IPS-20b (cell line): ENCODE data around the gene ANKS3.
"Not testable (repeated sequence)": the region's sequence is repeated elsewhere in the genome, so short reads cannot be mapped to it uniquely, and the experiment has no call there.

Source experiments
- H3K27ac ChIP-seq: one replicate; pipeline ENCODE4 v1.5.1; 2013; ENCODE audit warnings: low read length
- H3K27me3 ChIP-seq: 2 replicates; pipeline ENCODE4 v1.6.1; 2013; ENCODE audit warnings: mild to moderate bottlenecking, low read length, inconsistent platforms; ENCODE audit not compliant: insufficient read depth
- H3K36me3 ChIP-seq: 2 replicates; pipeline ENCODE4 v1.6.1; 2013; ENCODE audit warnings: low read depth, mild to moderate bottlenecking, inconsistent platforms, low read length, moderate library complexity; ENCODE audit not compliant: insufficient read depth
- H3K4me1 ChIP-seq: 2 replicates; pipeline ENCODE4 v1.6.1; 2013; ENCODE audit warnings: mild to moderate bottlenecking, control low read depth, inconsistent platforms, low read length, moderate library complexity; ENCODE audit not compliant: insufficient read depth
- H3K4me3 ChIP-seq: 2 replicates; pipeline ENCODE4 v1.5.1; 2013; ENCODE audit warnings: mild to moderate bottlenecking, low read length, inconsistent platforms
- H3K9ac ChIP-seq: 2 replicates; pipeline ENCODE4 v1.6.1; 2013; ENCODE audit warnings: low read depth, mild to moderate bottlenecking, inconsistent platforms, low read length, moderate library complexity
- H3K9me3 ChIP-seq: 2 replicates; pipeline ENCODE4 v1.6.1; 2013; ENCODE audit warnings: mild to moderate bottlenecking, low read depth, low read length, inconsistent platforms; ENCODE audit not compliant: insufficient read depth

ANKS3 gene

DNA sequence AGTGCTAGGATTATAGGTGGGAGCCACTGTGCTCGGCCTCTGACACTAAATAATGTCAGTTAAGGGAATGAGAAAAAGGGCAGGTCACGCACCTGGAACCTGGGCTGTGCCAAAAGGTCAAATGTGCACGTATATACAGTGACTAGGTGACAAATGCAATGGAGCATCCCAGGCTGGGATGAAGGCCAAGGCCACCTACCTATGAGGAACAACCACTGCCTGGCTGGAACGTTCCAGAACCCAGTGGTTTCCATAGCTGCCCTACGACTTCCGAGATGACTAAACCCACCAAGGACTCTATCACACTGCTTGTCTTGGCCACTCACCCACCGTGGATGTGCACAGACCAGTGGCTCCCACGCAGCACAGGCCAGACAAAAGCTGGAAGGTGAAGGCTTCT lies 16.8 kb upstream of the ANKS3 start:
- Histone ChIP-seq H3K4me1 (no peaks in the 10 kb centered on the region), H3K36me3 (peaks cover 46% of the 10 kb centered on the region), H3K4me3 (no peak overlapping the region), H3K9ac (no peak overlapping the region), H3K27ac (no peak overlapping the region), H3K27me3 (no peaks in the 10 kb centered on the region), H3K9me3 (0 out of 2 replicates have a peak, but pooled peaks cover 5% of the 10 kb centered on the region)

DNA sequence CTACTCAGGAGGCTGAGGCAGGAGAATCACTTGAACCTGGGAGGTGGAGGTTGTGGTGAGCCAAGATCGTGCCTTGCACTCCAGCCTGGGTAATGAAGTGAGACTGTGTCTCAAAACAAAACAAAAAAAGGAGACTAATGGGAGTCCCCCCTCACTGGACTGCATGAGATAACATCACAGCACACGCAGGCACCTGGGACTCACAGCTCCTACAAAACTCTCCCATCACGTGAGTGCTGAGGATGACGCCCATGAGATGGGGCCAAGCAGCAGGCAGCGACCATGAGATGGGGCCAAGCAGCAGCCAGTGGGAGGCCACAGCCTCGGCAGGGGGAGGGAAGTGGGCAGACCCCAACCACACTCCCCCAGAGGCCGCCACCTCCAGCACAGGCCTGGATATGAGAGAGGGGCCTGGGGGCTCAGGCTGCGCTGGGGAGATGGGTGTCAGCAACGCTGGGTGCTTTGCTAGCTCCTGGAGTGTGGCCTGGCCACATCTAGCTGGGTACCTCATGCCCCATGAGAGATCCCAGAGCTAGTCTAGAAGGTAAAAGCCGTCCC lies 15.7 kb upstream of the ANKS3 start:
- Histone ChIP-seq H3K36me3 (peaks cover 36% of the 10 kb centered on the region), H3K4me1 (no peaks in the 10 kb centered on the region), H3K27ac (no peak overlapping the region), H3K4me3 (no peak overlapping the region), H3K9me3 (no peaks in the 10 kb centered on the region), H3K9ac (no peak overlapping the region), H3K27me3 (no peaks in the 10 kb centered on the region)

DNA sequence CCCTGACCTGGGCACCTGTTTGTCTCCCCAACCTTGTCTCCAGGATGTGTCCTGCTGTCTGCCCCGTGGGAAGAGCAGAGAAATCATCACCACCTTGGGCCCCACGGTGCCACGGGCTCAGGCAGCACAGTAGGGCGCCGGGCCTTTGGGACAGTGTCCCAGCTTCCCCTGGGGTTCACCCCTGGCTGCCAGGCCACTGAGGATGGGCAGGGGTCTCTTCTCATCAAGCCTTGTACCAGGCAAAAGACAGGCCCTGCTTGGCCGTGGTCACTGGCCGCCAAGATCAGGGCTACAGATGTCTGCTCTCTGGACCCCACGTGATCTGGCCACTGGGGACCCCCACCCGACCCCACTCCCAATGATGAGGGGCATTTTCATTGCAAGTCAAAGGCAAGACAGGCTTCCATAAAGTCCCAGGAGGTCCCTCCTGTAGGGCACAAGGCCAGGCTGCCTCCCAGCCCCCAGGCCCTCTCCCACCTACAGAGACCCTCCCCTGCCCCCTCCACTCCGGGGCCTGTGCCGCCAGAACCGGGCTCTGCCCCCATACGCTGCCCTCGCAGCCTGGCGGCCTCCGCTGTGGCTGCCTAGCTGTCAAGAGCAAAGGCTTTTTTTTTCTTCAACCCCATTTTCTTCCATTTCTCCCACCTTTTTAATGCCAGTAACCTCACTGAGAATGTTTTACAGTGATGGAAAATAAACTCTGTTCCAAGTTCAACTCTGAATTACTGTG lies 14.8 kb upstream of the ANKS3 start:
- no peak overlapping the region for H3K9ac ChIP-seq

DNA sequence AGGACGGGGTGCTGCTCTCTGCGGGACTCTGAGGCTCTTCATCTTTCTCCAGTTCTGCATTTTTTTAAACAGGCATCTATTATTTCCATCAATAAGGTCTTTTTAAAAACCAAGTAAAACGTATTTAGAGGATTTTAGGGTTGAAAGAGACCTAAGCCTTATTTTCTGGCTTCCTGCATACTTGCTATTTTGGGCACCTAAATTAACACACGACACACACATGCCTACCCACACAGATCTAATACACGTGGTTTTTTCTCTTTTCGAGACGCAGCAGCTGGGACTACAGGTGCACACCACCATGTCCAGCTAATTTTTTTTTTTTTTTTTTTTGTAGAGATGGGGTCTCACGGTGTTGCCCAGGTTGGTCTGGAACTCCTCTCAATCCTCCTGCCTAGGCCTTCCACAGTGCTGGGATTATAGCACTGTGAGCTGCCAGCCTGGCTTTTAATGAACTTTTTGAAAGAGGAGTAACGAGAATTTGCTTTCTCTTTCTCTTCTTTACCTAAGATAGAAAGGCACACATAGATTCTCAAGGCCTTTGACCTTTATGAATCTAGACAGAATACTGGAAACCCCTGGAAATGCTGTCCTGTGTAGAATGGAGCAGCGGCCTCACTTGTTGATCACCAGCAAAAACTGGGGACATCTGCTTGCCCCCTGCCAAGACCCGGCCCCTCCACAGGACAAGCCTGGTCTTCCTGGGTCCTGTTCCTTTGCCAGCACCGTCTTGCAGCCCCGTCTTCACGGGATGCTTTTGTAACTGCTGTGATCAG lies 14.0 kb upstream of the ANKS3 start:
- H3K27ac ChIP-seq: no peak overlapping the region
- H3K9me3 ChIP-seq: no peaks in the 10 kb centered on the region
- no peaks in the 10 kb centered on the region for H3K27me3 ChIP-seq
- H3K36me3 ChIP-seq: peaks cover 24% of the 10 kb centered on the region
- H3K4me1 ChIP-seq: no peaks in the 10 kb centered on the region
- H3K4me3 ChIP-seq: no peak overlapping the region
- no peak overlapping the region for H3K9ac ChIP-seq

More for the DNA sequence above, 14.8 kb upstream of the ANKS3 start:
- H3K36me3 ChIP-seq: peaks cover 32% of the 10 kb centered on the region
- H3K4me3 ChIP-seq: no peak overlapping the region
- no peaks in the 10 kb centered on the region for H3K4me1 ChIP-seq
- H3K27me3 ChIP-seq: no peaks in the 10 kb centered on the region
- no peak overlapping the region for H3K27ac ChIP-seq
- H3K9me3 ChIP-seq: no peaks in the 10 kb centered on the region

DNA sequence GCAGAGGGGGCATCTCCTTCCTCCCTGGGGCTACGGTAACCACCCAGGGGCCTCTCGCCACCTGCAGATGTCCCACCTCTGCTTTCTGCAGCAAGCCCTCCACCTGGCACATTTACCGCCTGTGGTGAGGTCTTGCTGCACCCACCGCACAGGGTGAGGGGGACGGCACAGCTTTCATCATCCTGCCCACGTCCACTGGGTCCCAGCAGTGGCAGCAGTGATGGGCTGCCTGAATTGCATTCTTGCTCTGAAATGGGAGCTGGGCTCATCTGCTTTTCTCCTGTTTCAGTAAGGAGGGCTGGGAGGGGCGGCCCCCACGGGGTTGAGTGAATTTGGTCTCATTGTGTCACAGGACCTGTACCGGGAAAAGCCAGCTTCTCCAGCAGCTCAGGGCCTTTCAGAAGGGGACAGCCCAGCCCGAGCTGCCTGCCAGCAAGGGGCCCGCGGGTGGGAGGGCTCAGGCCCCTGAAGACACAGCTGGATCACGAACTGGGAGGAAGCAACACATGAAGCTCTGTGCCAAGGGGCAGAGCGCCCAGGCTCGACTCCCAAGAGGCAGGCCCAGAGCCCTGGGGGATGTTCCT lies 13.0 kb upstream of the ANKS3 start:
- no peak overlapping the region for H3K27ac ChIP-seq
- H3K9ac ChIP-seq: no peak overlapping the region
- H3K4me1 ChIP-seq: no peaks in the 10 kb centered on the region
- peaks cover 14% of the 10 kb centered on the region for H3K36me3 ChIP-seq
- H3K27me3 ChIP-seq: no peaks in the 10 kb centered on the region
- H3K4me3 ChIP-seq: no peak overlapping the region
- no peaks in the 10 kb centered on the region for H3K9me3 ChIP-seq

DNA sequence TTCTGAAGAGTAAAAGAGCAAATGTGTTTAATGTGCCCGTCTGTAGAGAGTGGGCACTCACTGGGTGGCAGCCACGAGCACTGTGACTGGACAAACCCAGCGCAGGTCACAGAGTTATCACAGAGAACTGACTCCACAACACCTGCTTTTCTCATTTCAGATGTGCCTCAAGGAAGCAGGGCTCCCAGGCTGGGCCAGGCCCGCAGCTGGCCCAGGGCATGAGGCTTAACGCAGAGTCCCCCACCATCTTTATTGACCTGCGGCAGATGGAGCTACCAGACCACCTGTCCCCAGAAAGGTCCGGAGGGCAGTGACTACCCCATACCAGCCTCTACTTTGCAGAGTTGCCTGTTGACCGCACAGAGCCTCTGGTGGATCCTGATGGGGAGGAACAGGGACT lies 12.1 kb upstream of the ANKS3 start:
- H3K36me3 ChIP-seq: peaks cover 6% of the 10 kb centered on the region; the same call in 1 of the 2 replicates
- no peak overlapping the region for H3K4me3 ChIP-seq
- H3K27ac ChIP-seq: no peak overlapping the region
- H3K27me3 ChIP-seq: no peaks in the 10 kb centered on the region
- no peaks in the 10 kb centered on the region for H3K9me3 ChIP-seq
- no peak overlapping the region for H3K9ac ChIP-seq
- H3K4me1 ChIP-seq: no peaks in the 10 kb centered on the region

DNA sequence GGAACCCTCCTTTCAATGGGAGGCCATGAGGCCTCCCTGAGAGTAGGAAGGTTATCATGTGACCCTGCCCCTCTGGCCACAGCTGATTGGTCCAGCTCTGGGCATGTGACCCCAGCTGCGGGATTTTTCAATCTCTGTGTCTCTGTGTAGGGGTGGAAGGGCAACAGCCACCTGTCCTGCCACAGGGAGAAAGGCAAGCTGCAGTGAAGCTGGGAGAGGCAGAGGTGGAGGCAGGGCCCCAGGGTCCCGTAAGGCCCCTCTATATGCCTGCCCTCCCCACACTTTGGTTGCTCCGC lies 11.2 kb upstream of the ANKS3 start:
- no peaks in the 10 kb centered on the region for H3K27me3 ChIP-seq
- no peak overlapping the region for H3K27ac ChIP-seq
- no peak overlapping the region for H3K9ac ChIP-seq
- no peak overlapping the region for H3K4me3 ChIP-seq
- no peaks in the 10 kb centered on the region for H3K36me3 ChIP-seq
- no peaks in the 10 kb centered on the region for H3K4me1 ChIP-seq
- H3K9me3 ChIP-seq: no peaks in the 10 kb centered on the region

DNA sequence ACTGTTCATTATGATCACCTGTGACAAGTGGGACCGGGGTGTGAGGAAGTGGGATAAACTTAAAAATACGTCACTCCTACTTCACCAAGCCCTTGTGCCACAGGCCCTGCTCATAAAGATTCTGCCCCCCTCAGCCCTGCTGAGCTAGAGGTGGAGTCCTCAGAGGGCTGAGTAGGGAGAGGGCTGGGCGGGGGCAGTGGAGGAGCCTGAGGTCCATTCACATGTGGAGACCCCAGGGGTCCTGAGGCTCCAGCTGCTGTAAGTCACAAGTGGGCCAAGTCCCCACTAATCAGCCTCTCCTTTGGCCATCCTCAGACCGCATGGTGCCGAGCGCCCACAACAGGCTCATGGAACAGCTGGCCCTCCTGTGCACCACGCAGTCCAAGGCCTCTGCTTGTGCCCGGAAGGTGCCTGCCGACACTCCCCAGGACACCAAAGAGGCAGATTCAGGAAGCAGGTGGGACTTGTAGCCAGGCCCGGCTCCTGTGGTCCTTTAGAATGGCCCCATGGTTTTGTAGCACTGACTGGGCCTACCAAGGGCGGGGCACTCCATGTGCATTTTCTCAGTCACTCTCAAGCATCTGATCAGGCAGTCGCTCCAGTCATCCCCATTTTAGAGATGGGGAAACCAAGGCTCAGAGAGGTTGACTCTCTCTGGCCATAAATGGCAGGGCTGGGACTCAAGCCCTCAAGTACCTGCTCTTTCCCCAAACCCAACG lies 10.6 kb upstream of the ANKS3 start:
- no peak overlapping the region for H3K4me3 ChIP-seq
- H3K27ac ChIP-seq: no peak overlapping the region
- H3K9ac ChIP-seq: no peak overlapping the region
- H3K9me3 ChIP-seq: no peaks in the 10 kb centered on the region
- no peaks in the 10 kb centered on the region for H3K4me1 ChIP-seq
- H3K36me3 ChIP-seq: no peaks in the 10 kb centered on the region
- no peaks in the 10 kb centered on the region for H3K27me3 ChIP-seq

DNA sequence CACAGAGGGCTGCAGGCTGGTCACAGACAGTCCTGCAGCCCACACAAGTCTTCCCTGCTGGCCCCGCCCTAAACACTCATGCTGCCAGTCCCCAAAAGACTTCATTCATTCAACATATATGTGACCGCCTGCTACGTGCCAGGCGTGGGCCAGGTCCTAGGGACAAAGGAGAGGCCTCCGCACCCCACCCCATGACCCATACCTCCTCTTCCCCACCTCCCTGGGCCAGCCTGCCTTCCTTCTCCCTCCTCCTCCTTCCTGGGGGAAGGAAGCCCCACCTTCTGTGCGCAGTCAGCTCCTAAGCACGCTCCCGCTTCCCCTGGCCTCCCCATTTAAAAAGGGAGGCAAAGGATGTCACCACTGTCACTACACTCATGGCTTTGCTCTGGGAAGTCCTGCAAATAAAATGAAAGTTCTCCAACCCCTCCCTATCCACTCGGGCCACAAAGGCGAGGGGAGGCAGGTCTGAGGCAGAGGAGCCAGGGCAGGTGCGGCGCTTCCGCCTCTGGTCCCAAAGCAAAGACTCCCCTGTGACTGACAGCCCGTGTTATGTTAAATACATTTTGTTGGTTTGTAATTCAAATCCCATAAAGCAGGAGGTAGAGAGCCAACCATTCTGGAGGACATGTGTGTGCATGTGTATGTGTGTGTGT lies 9.3 kb upstream of the ANKS3 start:
- Histone ChIP-seq H3K9ac (no peak overlapping the region), H3K36me3 (no peaks in the 10 kb centered on the region), H3K27me3 (no peaks in the 10 kb centered on the region; the same call in 1 of the 2 replicates), H3K9me3 (no peaks in the 10 kb centered on the region), H3K4me3 (peak overlapping the region; percentile 21; the same call in 1 of the 2 replicates), H3K4me1 (no peaks in the 10 kb centered on the region), H3K27ac (no peak overlapping the region)

DNA sequence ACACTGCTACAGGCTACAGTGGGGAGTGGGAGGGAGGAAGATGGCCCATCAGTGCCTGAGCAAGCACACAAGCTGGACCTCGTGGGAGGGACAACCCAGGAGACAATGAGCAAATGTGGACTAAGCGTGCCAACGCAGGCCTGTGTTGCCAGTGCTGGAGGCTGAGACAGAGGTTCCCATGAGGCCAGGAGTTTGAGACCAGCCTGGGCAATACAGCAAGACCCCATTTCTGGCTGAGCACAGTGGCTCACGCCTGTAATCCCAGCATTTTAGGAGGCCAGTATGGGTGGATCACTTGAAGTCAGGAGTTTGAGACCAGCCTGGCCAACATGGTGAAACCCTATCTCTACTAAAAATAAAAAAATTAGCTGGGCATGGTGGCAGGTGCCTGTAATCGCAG lies 4.3 kb upstream of the ANKS3 start:
- H3K36me3 ChIP-seq, H3K27ac ChIP-seq, H3K4me3 ChIP-seq, H3K9me3 ChIP-seq, H3K27me3 ChIP-seq, H3K4me1 ChIP-seq, H3K9ac ChIP-seq: not testable (repeated sequence)

DNA sequence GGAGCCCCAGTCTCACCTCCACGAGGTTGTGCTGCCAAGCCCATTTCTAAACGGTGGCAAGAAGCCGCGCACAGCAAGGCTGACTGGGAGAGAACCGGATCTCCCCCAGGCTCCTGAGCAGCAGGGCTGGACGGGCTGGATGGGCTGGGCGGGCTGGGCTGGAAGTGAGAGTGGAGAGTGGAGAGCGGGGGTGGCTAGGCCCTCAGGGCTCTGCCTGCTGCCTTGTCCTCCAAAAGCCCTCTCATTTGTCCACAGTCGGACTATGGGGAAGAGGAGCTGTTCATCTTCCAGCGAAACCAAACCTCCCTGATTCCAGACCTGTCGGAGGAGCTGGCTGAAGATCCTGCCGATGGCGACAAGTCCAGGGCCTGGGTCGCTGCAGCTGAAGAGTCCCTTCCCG lies 3.5 kb upstream of the ANKS3 start:
- Histone ChIP-seq H3K4me1 (no peaks in the 10 kb centered on the region), H3K36me3 (no peaks in the 10 kb centered on the region), H3K27me3 (no peaks in the 10 kb centered on the region; the same call in 1 of the 2 replicates), H3K9ac (no peak overlapping the region), H3K4me3 (no peak overlapping the region), H3K9me3 (no peaks in the 10 kb centered on the region), H3K27ac (no peak overlapping the region)
